ENCODE results near the gene SPOCK1.

SPOCK1 gene

GRCh38 chr5:137186759-137187461, 312.2 kb downstream of the SPOCK1 start:
- DNase-seq: peak; percentile 73

GRCh38 chr5:137185193-137185592, 313.9 kb downstream of the SPOCK1 start:
- no peak for DNase-seq

- no peak for DNase-seq
These were observed 314.4 kb downstream of the SPOCK1 start for GRCh38 chr5:137184734-137185133.

- no peak for DNase-seq
These were observed 316.6 kb downstream of the SPOCK1 start for GRCh38 chr5:137182576-137182975.

GRCh38 chr5:137181667-137182066, 317.5 kb downstream of the SPOCK1 start:
- no peak for DNase-seq

- no peak for DNase-seq
These were observed 319.9 kb downstream of the SPOCK1 start for GRCh38 chr5:137179203-137179602.

GRCh38 chr5:137176609-137177008, 322.5 kb downstream of the SPOCK1 start:
- DNase-seq: no peak

GRCh38 chr5:137176126-137176525, 323.0 kb downstream of the SPOCK1 start:
- DNase-seq: no peak

GRCh38 chr5:137174196-137174595, 324.9 kb downstream of the SPOCK1 start:
- no peak for DNase-seq

GRCh38 chr5:137172258-137172657, 326.9 kb downstream of the SPOCK1 start:
- no peak for DNase-seq

GRCh38 chr5:137167187-137167586, 331.9 kb downstream of the SPOCK1 start:
- DNase-seq: no peak

GRCh38 chr5:137164961-137165360, 334.2 kb downstream of the SPOCK1 start:
- no peak for DNase-seq

- no peak for DNase-seq
These were observed 334.6 kb downstream of the SPOCK1 start for GRCh38 chr5:137164536-137164935.

GRCh38 chr5:137158691-137159090, 340.4 kb downstream of the SPOCK1 start:
- DNase-seq: no peak

- no peak for DNase-seq
These were observed 342.9 kb downstream of the SPOCK1 start for GRCh38 chr5:137156180-137156579.

GRCh38 chr5:137155261-137156000, 343.7 kb downstream of the SPOCK1 start:
- DNase-seq: no peak

- DNase-seq: no peak
These were observed 346.5 kb downstream of the SPOCK1 start for GRCh38 chr5:137152616-137153015.

- DNase-seq: no peak
These were observed 350.5 kb downstream of the SPOCK1 start for GRCh38 chr5:137148655-137149054.

GRCh38 chr5:137148159-137148558, 351.0 kb downstream of the SPOCK1 start:
- DNase-seq: no peak

GRCh38 chr5:137147346-137147745, 351.8 kb downstream of the SPOCK1 start:
- DNase-seq: no peak

GRCh38 chr5:137146402-137146890, 352.7 kb downstream of the SPOCK1 start:
- DNase-seq: peak; percentile 90

- no peak for DNase-seq
These were observed 353.4 kb downstream of the SPOCK1 start for GRCh38 chr5:137145721-137146120.

GRCh38 chr5:137144656-137145055, 354.5 kb downstream of the SPOCK1 start:
- DNase-seq: no peak
